Liver (tissue), 9 donors: ENCODE results near the gene TPRN. TPM values are rescaled to one million over a fixed set of nuclear protein-coding genes. Genes with fewer than 3 reads are reported as not detected.

ENCODE experiments used
- DNase-seq: peaks from one replicate; pipeline ENCODE4 v3.0.0-alpha.2; 2017; ENCODE audit warnings: low spot score
- H3K27ac ChIP-seq, 2 donors: one replicate each; pipeline ENCODE4 v1.7.0; 2013; ENCODE audit warnings: inconsistent platforms in 2 of 2, low read length in 2 of 2, control low read depth in 1 of 2, low read depth in 1 of 2, mild to moderate bottlenecking in 1 of 2
- H3K27me3 ChIP-seq, 4 donors: one replicate each; pipeline versions ENCODE4 v1.6.1 to v1.7.0; 2013; ENCODE audit warnings: low read length in 3 of 4, inconsistent platforms in 1 of 4, mild to moderate bottlenecking in 1 of 4, moderate library complexity in 1 of 4; ENCODE audit not compliant: control insufficient read depth in 4 of 4, insufficient read depth in 4 of 4
- H3K36me3 ChIP-seq, 4 donors: one replicate each; pipeline versions ENCODE4 v1.6.1 to v1.7.0; 2013; ENCODE audit warnings: low read length in 3 of 4, mild to moderate bottlenecking in 3 of 4, low read depth in 1 of 4, moderate library complexity in 1 of 4; ENCODE audit not compliant: control insufficient read depth in 4 of 4, insufficient read depth in 3 of 4
- H3K4me1 ChIP-seq, 4 donors: one replicate each; pipeline versions ENCODE4 v1.6.1 to v1.7.0; 2013; ENCODE audit warnings: low read length in 3 of 4, mild to moderate bottlenecking in 3 of 4, moderate library complexity in 1 of 4; ENCODE audit not compliant: control insufficient read depth in 4 of 4, insufficient read depth in 4 of 4
- H3K4me3 ChIP-seq, 3 donors: one replicate each; pipeline versions ENCODE4 v1.6.1 to v1.7.0; 2013; ENCODE audit warnings: low read length in 3 of 3, control low read depth in 1 of 3, low read depth in 1 of 3, mild to moderate bottlenecking in 1 of 3
- H3K9ac ChIP-seq, 2 donors: one replicate each; pipeline ENCODE4 v1.7.0; 2013; ENCODE audit warnings: low read length in 2 of 2, mild to moderate bottlenecking in 2 of 2, moderate library complexity in 2 of 2, control low read depth in 1 of 2, low read depth in 1 of 2
- H3K9me3 ChIP-seq, 4 donors: one replicate each; pipeline versions ENCODE4 v1.6.1 to v1.7.0; 2013; ENCODE audit warnings: low read length in 3 of 4; ENCODE audit not compliant: control insufficient read depth in 4 of 4
- EGR1 ChIP-seq, 2 donors: IDR thresholded peaks; 2 replicates each; pipeline ENCODE4 v1.6.1; 2016 to 2018; ENCODE audit warnings: antibody characterized with exemption in 2 of 2, low read depth in 2 of 2
- FOXA1 ChIP-seq: IDR thresholded peaks from 2 replicates; pipeline ENCODE4 v1.6.1; 2016; ENCODE audit warnings: antibody characterized with exemption
- FOXA2 ChIP-seq: IDR thresholded peaks from 2 replicates; pipeline ENCODE4 v1.6.1; 2016; ENCODE audit warnings: antibody characterized with exemption
- GABPA ChIP-seq, 2 donors: IDR thresholded peaks in 1 of 2; conservative IDR thresholded peaks in 1 of 2; 2 replicates each; pipeline ENCODE4 v1.6.1; 2016; ENCODE audit warnings: antibody characterized with exemption in 2 of 2, mild to moderate bottlenecking in 1 of 2, moderate library complexity in 1 of 2
- HNF4A ChIP-seq, 2 donors: conservative IDR thresholded peaks; 2 replicates each; pipeline ENCODE4 v1.6.1; 2016; ENCODE audit warnings: antibody characterized with exemption in 2 of 2, mild to moderate bottlenecking in 2 of 2
- HNF4G ChIP-seq: IDR thresholded peaks from 2 replicates; pipeline ENCODE4 v1.6.1; 2016; ENCODE audit warnings: antibody characterized with exemption
- JUND ChIP-seq, 2 donors: IDR thresholded peaks; 2 replicates each; pipeline ENCODE4 v1.6.1; 2016; ENCODE audit warnings: antibody characterized with exemption in 2 of 2
- NR2F2 ChIP-seq: IDR thresholded peaks from 2 replicates; pipeline ENCODE4 v1.6.1; 2016; ENCODE audit warnings: antibody characterized with exemption
- RAD21 ChIP-seq, 2 donors: IDR thresholded peaks; 2 replicates each; pipeline ENCODE4 v1.6.1; 2016; ENCODE audit warnings: antibody characterized with exemption in 2 of 2, mild to moderate bottlenecking in 2 of 2
- RXRA ChIP-seq, 2 donors: IDR thresholded peaks; 2 replicates each; pipeline ENCODE4 v1.6.1; 2017 to 2018; ENCODE audit warnings: antibody characterized with exemption in 2 of 2, mild to moderate bottlenecking in 1 of 2
- SP1 ChIP-seq: IDR thresholded peaks from 2 replicates; pipeline ENCODE4 v1.6.1; 2018; ENCODE audit warnings: antibody characterized with exemption, mild to moderate bottlenecking
- TAF1 ChIP-seq: conservative IDR thresholded peaks from 2 replicates; pipeline ENCODE4 v1.6.1; 2016; ENCODE audit warnings: antibody characterized with exemption, mild to moderate bottlenecking
- YY1 ChIP-seq: IDR thresholded peaks from 2 replicates; pipeline ENCODE4 v1.6.1; 2016; ENCODE audit warnings: antibody characterized with exemption, mild to moderate bottlenecking
- WGBS: extraction: QIAGEN DNeasy Blood & Tissue Kit; methylation state at CpG from one replicate; pipeline ENCODE4 v1.1.7; 2013; 5-methylcytosine and 5-hydroxymethylcytosine counted together
- polyA plus RNA-seq, 2 donors: library from polyadenylated mRNA; stranded (reverse) in 1 of 2; unstranded in 1 of 2; fragments of 200-250 nt in 1 of 2; fragments of >200 nt in 1 of 2; fragmentation: Nextera tagmentation in 1 of 2; extraction: Ambion mirVana in 1 of 2; gene quantifications; one replicate each; pipeline versions ENCODE4 v1.2.1 to v1.2.3, GENCODE V29; 2013 to 2015
- total RNA-seq, 2 donors: library from RNA; depleted of rRNA; stranded (reverse); fragments of >200 nt; gene quantifications; one replicate each; pipeline ENCODE4 v1.2.3, GENCODE V29; 2014
- TF ChIP-seq, protein P1 (sequence below): IDR thresholded peaks from 2 replicates; pipeline ENCODE4 v1.6.1; 2016; ENCODE audit warnings: antibody characterized with exemption
- TF ChIP-seq, protein P2 (sequence below): fragments of 150-350 bp; IDR thresholded peaks from 2 replicates; pipeline ENCODE4 v1.5.1; 2017; ENCODE audit warnings: improper control_type of control experiment, low read depth, low read length; ENCODE audit not compliant: missing input control
- TF ChIP-seq, protein P3 (sequence below): IDR thresholded peaks from 2 replicates; pipeline ENCODE4 v1.6.1; 2016; ENCODE audit warnings: antibody characterized with exemption, mild to moderate bottlenecking
- TF ChIP-seq, protein P4 (sequence below): IDR thresholded peaks from 2 replicates; pipeline ENCODE4 v1.6.1; 2016; ENCODE audit warnings: antibody characterized with exemption
- TF ChIP-seq, protein P5 (sequence below): IDR thresholded peaks from 2 replicates; pipeline ENCODE4 v1.6.1; 2016; ENCODE audit warnings: antibody characterized with exemption
- donor health status: healthy.
- donor health status: healthy.
- donor health status: healthy.
- donor health status: healthy.
- donor health status: healthy.

Gene TPRN
- total and polyA plus RNA-seq, 4 donors, result 5.4 to 20.1 (median 11.1) TPM

DNA sequence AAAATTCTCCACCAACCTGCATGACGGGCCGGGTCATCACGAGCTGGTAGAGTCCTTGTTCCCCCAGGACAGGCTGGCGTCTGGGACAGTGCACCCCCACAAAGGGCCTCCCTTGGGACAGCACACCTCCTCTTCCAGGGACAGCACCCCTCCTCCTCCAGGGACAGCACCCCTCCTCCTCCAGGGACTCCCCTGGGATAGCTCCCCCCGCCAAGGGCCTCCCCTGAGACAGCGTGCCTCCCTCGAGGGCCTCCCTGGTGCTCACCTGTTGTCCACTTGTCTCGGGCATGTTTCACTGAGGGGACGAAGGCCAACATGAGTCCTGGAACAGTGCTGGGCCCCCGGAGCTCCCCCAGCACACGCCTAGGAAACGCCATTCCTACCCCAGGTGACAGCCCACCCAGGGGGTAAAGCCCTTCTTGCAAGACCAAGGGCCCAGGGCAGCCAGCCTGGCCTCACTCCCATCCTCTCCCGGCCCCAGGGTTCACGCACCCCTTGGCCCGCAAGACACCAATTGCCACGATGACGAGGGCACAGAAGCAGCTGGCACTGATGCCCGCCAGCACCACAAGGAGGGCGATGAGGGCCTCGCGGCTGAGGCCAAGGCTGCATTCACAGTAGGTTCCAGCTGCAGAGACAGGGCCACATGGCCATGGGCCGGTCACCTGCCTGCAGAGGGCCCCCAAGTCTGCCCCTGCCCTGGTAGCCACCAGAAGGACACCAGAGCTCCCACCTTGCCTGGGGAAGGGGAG lies 29.2 kb downstream of the TPRN start:
- H3K9ac ChIP-seq, result no peak overlapping the region
- H3K27ac ChIP-seq, result no peak overlapping the region
- no peaks in the 10 kb centered on the region for H3K9me3 ChIP-seq
- H3K27me3 ChIP-seq, result peaks cover 5 to 22% (median 9%) of the 10 kb centered on the region in 4 donors
- no peaks in the 10 kb centered on the region for H3K36me3 ChIP-seq
- 82% methylated on average over 22 of the region's 22 CpGs for WGBS
- no peak overlapping the region for H3K4me3 ChIP-seq
- no peak for DNase-seq
- H3K4me1 ChIP-seq, result peaks cover 18 to 24% (median 19%) of the 10 kb centered on the region in 4 donors
- no peak for TF ChIP-seq GABPA (IDR thresholded peaks at IDR 0.05 in 1 of 2, conservative IDR thresholded peaks at IDR 0.05 in 1 of 2)

DNA sequence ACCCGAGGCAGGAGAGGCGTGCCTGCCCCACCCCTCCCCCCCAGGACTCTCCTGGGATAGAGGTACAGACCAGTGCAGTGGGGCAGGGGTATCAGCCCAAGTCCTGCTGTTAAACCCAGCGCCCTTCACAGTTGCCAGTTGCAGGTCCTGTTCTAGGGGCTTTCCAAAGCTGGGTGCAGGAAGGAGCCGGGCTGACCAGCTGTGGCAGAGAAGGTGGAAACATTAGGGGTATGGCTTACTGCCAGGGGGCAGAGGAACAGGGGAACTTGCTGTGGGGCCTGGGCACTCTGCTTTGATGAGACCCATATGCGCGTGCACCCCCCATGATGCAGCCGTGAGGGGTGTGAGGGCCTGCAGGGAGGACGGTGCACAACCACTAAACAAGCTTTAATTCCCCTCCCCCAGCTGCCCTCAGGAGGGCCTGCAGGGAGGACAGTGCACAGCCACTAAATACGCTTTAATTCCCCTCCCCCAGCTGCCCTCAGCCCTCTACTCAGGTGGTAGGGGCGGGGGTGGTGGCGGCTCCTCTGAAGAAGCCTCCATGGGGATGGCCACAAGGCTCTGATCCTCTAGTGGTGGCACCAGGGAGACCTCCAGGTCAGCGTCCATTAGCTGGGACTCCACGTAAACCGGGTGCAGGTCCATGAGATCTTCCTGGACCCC lies 29.9 kb downstream of the TPRN start:
- TF ChIP-seq RAD21 (IDR thresholded peaks at IDR 0.05) (no peak), HNF4A (conservative IDR thresholded peaks at IDR 0.05) (no peak), SP1 (no peak), EGR1 (IDR thresholded peaks at IDR 0.05; ENCODE audit: low read depth in 2 of 2) (no peak), TAF1 (no peak), RXRA (IDR thresholded peaks at IDR 0.05) (no peak), YY1 (no peak), JUND (IDR thresholded peaks at IDR 0.05) (no peak), NR2F2 (no peak), FOXA1 (no peak), FOXA2 (no peak), GABPA (IDR thresholded peaks at IDR 0.05 in 1 of 2, conservative IDR thresholded peaks at IDR 0.05 in 1 of 2) (no peak), HNF4G (no peak)
- TF ChIP-seq, protein P1, sequence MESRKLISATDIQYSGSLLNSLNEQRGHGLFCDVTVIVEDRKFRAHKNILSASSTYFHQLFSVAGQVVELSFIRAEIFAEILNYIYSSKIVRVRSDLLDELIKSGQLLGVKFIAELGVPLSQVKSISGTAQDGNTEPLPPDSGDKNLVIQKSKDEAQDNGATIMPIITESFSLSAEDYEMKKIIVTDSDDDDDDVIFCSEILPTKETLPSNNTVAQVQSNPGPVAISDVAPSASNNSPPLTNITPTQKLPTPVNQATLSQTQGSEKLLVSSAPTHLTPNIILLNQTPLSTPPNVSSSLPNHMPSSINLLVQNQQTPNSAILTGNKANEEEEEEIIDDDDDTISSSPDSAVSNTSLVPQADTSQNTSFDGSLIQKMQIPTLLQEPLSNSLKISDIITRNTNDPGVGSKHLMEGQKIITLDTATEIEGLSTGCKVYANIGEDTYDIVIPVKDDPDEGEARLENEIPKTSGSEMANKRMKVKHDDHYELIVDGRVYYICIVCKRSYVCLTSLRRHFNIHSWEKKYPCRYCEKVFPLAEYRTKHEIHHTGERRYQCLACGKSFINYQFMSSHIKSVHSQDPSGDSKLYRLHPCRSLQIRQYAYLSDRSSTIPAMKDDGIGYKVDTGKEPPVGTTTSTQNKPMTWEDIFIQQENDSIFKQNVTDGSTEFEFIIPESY, result no peak
- TF ChIP-seq, protein P2, sequence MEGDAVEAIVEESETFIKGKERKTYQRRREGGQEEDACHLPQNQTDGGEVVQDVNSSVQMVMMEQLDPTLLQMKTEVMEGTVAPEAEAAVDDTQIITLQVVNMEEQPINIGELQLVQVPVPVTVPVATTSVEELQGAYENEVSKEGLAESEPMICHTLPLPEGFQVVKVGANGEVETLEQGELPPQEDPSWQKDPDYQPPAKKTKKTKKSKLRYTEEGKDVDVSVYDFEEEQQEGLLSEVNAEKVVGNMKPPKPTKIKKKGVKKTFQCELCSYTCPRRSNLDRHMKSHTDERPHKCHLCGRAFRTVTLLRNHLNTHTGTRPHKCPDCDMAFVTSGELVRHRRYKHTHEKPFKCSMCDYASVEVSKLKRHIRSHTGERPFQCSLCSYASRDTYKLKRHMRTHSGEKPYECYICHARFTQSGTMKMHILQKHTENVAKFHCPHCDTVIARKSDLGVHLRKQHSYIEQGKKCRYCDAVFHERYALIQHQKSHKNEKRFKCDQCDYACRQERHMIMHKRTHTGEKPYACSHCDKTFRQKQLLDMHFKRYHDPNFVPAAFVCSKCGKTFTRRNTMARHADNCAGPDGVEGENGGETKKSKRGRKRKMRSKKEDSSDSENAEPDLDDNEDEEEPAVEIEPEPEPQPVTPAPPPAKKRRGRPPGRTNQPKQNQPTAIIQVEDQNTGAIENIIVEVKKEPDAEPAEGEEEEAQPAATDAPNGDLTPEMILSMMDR, result no peak
- TF ChIP-seq, protein P3, sequence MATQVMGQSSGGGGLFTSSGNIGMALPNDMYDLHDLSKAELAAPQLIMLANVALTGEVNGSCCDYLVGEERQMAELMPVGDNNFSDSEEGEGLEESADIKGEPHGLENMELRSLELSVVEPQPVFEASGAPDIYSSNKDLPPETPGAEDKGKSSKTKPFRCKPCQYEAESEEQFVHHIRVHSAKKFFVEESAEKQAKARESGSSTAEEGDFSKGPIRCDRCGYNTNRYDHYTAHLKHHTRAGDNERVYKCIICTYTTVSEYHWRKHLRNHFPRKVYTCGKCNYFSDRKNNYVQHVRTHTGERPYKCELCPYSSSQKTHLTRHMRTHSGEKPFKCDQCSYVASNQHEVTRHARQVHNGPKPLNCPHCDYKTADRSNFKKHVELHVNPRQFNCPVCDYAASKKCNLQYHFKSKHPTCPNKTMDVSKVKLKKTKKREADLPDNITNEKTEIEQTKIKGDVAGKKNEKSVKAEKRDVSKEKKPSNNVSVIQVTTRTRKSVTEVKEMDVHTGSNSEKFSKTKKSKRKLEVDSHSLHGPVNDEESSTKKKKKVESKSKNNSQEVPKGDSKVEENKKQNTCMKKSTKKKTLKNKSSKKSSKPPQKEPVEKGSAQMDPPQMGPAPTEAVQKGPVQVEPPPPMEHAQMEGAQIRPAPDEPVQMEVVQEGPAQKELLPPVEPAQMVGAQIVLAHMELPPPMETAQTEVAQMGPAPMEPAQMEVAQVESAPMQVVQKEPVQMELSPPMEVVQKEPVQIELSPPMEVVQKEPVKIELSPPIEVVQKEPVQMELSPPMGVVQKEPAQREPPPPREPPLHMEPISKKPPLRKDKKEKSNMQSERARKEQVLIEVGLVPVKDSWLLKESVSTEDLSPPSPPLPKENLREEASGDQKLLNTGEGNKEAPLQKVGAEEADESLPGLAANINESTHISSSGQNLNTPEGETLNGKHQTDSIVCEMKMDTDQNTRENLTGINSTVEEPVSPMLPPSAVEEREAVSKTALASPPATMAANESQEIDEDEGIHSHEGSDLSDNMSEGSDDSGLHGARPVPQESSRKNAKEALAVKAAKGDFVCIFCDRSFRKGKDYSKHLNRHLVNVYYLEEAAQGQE, result no peak
- TF ChIP-seq, protein P4, sequence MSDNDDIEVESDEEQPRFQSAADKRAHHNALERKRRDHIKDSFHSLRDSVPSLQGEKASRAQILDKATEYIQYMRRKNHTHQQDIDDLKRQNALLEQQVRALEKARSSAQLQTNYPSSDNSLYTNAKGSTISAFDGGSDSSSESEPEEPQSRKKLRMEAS, result no peak
- TF ChIP-seq, protein P5, sequence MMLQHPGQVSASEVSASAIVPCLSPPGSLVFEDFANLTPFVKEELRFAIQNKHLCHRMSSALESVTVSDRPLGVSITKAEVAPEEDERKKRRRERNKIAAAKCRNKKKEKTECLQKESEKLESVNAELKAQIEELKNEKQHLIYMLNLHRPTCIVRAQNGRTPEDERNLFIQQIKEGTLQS, result no peak
- peaks cover 18 to 24% (median 19%) of the 10 kb centered on the region in 4 donors for H3K4me1 ChIP-seq
- WGBS, result 46% methylated on average over 14 of the region's 14 CpGs

More for the DNA sequence above, 29.9 kb downstream of the TPRN start:
- Histone ChIP-seq H3K4me3 (no peak overlapping the region), H3K36me3 (no peaks in the 10 kb centered on the region), H3K9me3 (no peaks in the 10 kb centered on the region), H3K9ac (no peak overlapping the region), H3K27me3 (peaks cover 5 to 22% (median 11%) of the 10 kb centered on the region in 4 donors), H3K27ac (no peak overlapping the region)
- no peak for DNase-seq
